ENCODE data around the gene ZNF212.

The ZNF212 gene

GRCh38 chr7:149300620-149301285, 61.3 kb downstream of the ZNF212 start (continued):
- TF ChIP-seq PRDM2 (tag by site-specific recombination; IDR thresholded peaks at IDR 0.05; ENCODE audit: borderline replicate concordance), result no peak
- no peak for TF ChIP-seq ZNF600 (tag by site-specific recombination; IDR thresholded peaks at IDR 0.05)
- TF ChIP-seq ZNF571 (tag by site-specific recombination; IDR thresholded peaks at IDR 0.05), result no peak

GRCh38 chr7:149302222-149302621, 62.8 kb downstream of the ZNF212 start:
- H3K4me3 ChIP-seq (ENCODE audit: low read depth, low read length), result no peak overlapping the region
- ChIA-PET POLR2A (no interaction called here), CTCF (no interaction called here)
- H3K9me3 ChIP-seq (ENCODE audit: control insufficient read depth, insufficient read depth, low read depth, low read length), result no peaks in the 10 kb centered on the region
- TF ChIP-seq YY2 (tag by site-specific recombination; IDR thresholded peaks at IDR 0.05) (no peak), ZNF140 (tag by site-specific recombination; IDR thresholded peaks at IDR 0.05) (no peak), ZBTB21 (tag by site-specific recombination; IDR thresholded peaks at IDR 0.05) (no peak), KLF17 (tag by site-specific recombination; IDR thresholded peaks at IDR 0.05) (no peak), ZNF266 (tag by site-specific recombination; IDR thresholded peaks at IDR 0.05; ENCODE audit: low read depth) (no peak), KLF16 (tag by site-specific recombination; IDR thresholded peaks at IDR 0.05) (no peak)
- no peaks in the 10 kb centered on the region for H3K4me1 ChIP-seq (ENCODE audit: control insufficient read depth, insufficient read depth, low read length)
- H3K36me3 ChIP-seq (ENCODE audit: control insufficient read depth in 2 of 2, insufficient read depth in 1 of 2, low read length in 2 of 2), result no peaks in the 10 kb centered on the region
- H3K27ac ChIP-seq (ENCODE audit: extremely low read depth, low read depth, low read length), result no peak overlapping the region

GRCh38 chr7:149302865-149303264, 63.4 kb downstream of the ZNF212 start:
- ChIA-PET CTCF (no interaction called here), POLR2A (no interaction called here)
- Histone ChIP-seq H3K9me3 (ENCODE audit: control insufficient read depth, insufficient read depth, low read depth, low read length) (no peaks in the 10 kb centered on the region), H3K4me1 (ENCODE audit: control insufficient read depth, insufficient read depth, low read length) (no peaks in the 10 kb centered on the region), H3K4me3 (ENCODE audit: low read depth, low read length) (no peak overlapping the region), H3K36me3 (ENCODE audit: control insufficient read depth in 2 of 2, insufficient read depth in 1 of 2, low read length in 2 of 2) (no peaks in the 10 kb centered on the region), H3K27ac (ENCODE audit: extremely low read depth, low read depth, low read length) (no peak overlapping the region)
- TF ChIP-seq ZNF10 (tag by site-specific recombination; IDR thresholded peaks at IDR 0.05), result no peak
- TF ChIP-seq ZNF211 (tag by site-specific recombination; IDR thresholded peaks at IDR 0.05; ENCODE audit: low read depth), result no peak
- TF ChIP-seq ZNF513 (tag by site-specific recombination; IDR thresholded peaks at IDR 0.05), result no peak
- TF ChIP-seq ZNF544 (tag by site-specific recombination; IDR thresholded peaks at IDR 0.05), result no peak
- TF ChIP-seq ZNF221 (tag by site-specific recombination; IDR thresholded peaks at IDR 0.05; ENCODE audit: borderline replicate concordance), result no peak
- TF ChIP-seq OSR2 (tag by site-specific recombination; IDR thresholded peaks at IDR 0.05), result no peak
- no peak for TF ChIP-seq KLF7 (tag by site-specific recombination; IDR thresholded peaks at IDR 0.05; ENCODE audit: borderline replicate concordance)
- TF ChIP-seq ZNF768 (tag by site-specific recombination; IDR thresholded peaks at IDR 0.05), result no peak
- no peak for TF ChIP-seq ZNF24 (tag by site-specific recombination; IDR thresholded peaks at IDR 0.05)
- TF ChIP-seq BCL11A (tag by site-specific recombination; IDR thresholded peaks at IDR 0.05; ENCODE audit: low read depth), result no peak
- no peak for TF ChIP-seq ZNF121 (tag by site-specific recombination; IDR thresholded peaks at IDR 0.05)
- no peak for TF ChIP-seq ZNF707 (tag by site-specific recombination; IDR thresholded peaks at IDR 0.05)
- TF ChIP-seq ZNF311 (tag by site-specific recombination; IDR thresholded peaks at IDR 0.05; ENCODE audit: borderline replicate concordance), result no peak
- TF ChIP-seq ZNF747 (tag by site-specific recombination; IDR thresholded peaks at IDR 0.05), result no peak
- no peak for TF ChIP-seq ZSCAN4 (tag by site-specific recombination; IDR thresholded peaks at IDR 0.05)
- TF ChIP-seq ZNF157 (tag by site-specific recombination; IDR thresholded peaks at IDR 0.05), result no peak
- no peak for TF ChIP-seq ZNF184 (tag by site-specific recombination; IDR thresholded peaks at IDR 0.05)

All from HEK293 (cell line).